ENCODE results near the gene PRICKLE1. TPM values are rescaled to one million over a fixed set of nuclear protein-coding genes. Genes with fewer than 3 reads are reported as not detected.

Gene PRICKLE1
- total RNA-seq, 1 donor from 2014 or later, result 9.4 TPM

DNA sequence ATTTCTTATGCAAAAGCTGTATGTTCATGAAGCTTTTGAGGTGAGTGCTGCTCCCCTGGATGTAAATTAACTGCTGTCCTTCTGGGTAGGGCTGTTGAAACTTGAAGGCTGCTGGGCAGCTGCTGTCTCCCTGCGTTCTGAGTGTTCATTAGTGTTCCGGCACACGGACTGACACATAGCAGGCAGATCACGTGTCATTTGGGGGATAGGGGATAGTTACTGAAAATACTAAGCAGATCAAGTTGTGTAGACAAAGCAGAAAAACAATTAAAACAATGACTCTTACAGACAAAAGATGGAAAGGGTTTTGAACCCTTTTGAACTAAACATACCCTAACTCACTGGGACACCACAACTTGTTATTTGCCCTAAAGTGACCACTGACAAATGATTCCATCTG is 82.5 kb downstream of the PRICKLE1 start:
- Mint-ChIP-seq H3K9me3 (no peaks in the 10 kb centered on the region), H3K4me1 (peaks cover 32% of the 10 kb centered on the region), H3K4me3 (no peak overlapping the region), H3K36me3 (ENCODE audit: low read depth) (no peaks in the 10 kb centered on the region), H3K27ac (ENCODE audit: unreplicated experiment) (no peak overlapping the region), H3K27me3 (ENCODE audit: low read depth) (no peaks in the 10 kb centered on the region)
- DNase-seq (ENCODE audit: low read depth, low spot score), result no peak
- TF ChIP-seq, protein P1, sequence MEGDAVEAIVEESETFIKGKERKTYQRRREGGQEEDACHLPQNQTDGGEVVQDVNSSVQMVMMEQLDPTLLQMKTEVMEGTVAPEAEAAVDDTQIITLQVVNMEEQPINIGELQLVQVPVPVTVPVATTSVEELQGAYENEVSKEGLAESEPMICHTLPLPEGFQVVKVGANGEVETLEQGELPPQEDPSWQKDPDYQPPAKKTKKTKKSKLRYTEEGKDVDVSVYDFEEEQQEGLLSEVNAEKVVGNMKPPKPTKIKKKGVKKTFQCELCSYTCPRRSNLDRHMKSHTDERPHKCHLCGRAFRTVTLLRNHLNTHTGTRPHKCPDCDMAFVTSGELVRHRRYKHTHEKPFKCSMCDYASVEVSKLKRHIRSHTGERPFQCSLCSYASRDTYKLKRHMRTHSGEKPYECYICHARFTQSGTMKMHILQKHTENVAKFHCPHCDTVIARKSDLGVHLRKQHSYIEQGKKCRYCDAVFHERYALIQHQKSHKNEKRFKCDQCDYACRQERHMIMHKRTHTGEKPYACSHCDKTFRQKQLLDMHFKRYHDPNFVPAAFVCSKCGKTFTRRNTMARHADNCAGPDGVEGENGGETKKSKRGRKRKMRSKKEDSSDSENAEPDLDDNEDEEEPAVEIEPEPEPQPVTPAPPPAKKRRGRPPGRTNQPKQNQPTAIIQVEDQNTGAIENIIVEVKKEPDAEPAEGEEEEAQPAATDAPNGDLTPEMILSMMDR (conservative IDR thresholded peaks at IDR 0.05), result no peak

DNA sequence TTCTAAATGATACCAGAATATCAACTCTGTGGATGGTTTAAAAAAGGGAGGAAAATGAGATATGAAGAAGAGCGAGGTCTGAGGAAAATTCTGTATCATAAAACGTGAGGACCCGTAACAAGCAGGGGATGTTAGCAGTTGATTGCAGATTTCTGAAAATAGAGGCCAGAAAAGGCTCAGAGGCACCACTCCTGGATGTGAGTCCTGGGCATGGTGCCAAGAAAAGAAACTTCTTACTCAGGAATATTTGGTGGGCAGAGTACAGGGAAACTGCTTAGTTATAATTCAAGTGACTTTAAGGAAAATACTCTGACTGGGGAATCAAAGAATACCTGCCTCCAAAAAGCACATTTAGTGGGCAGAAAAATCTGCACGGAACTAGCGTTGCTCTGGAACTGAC is 85.5 kb downstream of the PRICKLE1 start:
- H3K27me3 Mint-ChIP-seq (ENCODE audit: low read depth), result no peaks in the 10 kb centered on the region
- DNase-seq (ENCODE audit: low read depth, low spot score), result no peak
- no peaks in the 10 kb centered on the region for H3K9me3 Mint-ChIP-seq
- H3K4me1 Mint-ChIP-seq, result peaks cover 11% of the 10 kb centered on the region
- no peak overlapping the region for H3K4me3 Mint-ChIP-seq
- no peaks in the 10 kb centered on the region for H3K36me3 Mint-ChIP-seq (ENCODE audit: low read depth)
- TF ChIP-seq, protein P1 (conservative IDR thresholded peaks at IDR 0.05), result no peak
- H3K27ac Mint-ChIP-seq (ENCODE audit: unreplicated experiment), result no peak overlapping the region

DNA sequence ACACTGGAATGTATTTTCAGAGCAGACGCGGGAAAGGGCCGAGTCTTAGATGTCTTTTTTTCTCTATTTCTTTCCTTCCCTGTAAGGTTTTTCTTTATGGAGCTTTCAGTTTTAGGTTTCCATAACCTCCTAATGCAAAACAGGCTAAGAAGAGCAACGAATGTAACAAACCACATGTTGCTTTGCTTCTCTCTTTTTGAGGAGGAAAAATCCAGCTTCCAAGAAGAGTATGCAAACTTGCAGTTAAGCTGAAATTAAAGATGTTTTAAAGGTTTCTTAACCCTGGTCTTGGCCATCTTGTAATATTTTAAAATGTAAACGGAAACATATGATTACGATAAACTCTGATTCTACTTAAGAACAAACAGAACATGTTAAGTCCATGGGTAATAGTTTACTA is 86.9 kb downstream of the PRICKLE1 start:
- Mint-ChIP-seq H3K27ac (ENCODE audit: unreplicated experiment) (no peak overlapping the region), H3K36me3 (ENCODE audit: low read depth) (no peaks in the 10 kb centered on the region), H3K27me3 (ENCODE audit: low read depth) (no peaks in the 10 kb centered on the region), H3K9me3 (no peaks in the 10 kb centered on the region), H3K4me1 (peaks cover 9% of the 10 kb centered on the region), H3K4me3 (no peak overlapping the region)
- no peak for DNase-seq (ENCODE audit: low read depth, low spot score)
- TF ChIP-seq, protein P1 (conservative IDR thresholded peaks at IDR 0.05), result no peak

DNA sequence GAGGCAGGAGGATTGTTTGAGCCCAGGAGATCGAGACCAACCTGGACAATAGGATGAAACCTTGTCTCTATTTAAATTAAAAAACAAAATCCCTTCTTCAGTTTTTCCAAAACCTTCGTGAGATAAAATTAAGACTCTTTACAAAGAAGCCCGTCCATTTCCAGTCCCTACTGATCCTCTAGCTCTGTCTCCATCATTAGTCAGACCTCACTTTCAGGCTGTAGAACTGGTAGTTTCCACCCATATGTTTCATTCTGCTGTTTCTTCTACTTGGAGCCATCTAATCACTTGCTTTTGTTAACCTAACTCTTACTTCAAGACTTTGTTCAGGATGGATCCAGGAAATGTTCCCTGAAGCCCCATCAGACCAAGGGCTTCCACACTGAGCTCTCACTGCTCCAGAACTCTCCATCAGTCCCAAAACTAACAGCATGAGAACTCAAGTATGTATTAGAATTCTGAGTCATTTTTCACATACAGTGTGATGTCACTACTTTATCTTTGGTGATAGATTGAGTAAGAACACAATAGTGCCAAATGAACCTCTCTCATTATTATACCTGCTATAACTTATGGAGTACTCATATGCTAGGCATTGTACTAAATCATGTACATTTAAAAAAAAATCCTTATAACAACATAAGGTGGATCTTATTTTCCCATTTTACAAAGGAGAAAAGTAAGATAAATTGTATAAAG is 90.8 kb downstream of the PRICKLE1 start:
- H3K36me3 Mint-ChIP-seq (ENCODE audit: low read depth), result no peaks in the 10 kb centered on the region
- no peak overlapping the region for H3K4me3 Mint-ChIP-seq
- DNase-seq (ENCODE audit: low read depth, low spot score), result no peak
- H3K27me3 Mint-ChIP-seq (ENCODE audit: low read depth), result no peaks in the 10 kb centered on the region
- no peak overlapping the region for H3K27ac Mint-ChIP-seq (ENCODE audit: unreplicated experiment)
- TF ChIP-seq, protein P1 (conservative IDR thresholded peaks at IDR 0.05), result no peak
- H3K9me3 Mint-ChIP-seq, result no peaks in the 10 kb centered on the region
- no peaks in the 10 kb centered on the region for H3K4me1 Mint-ChIP-seq

DNA sequence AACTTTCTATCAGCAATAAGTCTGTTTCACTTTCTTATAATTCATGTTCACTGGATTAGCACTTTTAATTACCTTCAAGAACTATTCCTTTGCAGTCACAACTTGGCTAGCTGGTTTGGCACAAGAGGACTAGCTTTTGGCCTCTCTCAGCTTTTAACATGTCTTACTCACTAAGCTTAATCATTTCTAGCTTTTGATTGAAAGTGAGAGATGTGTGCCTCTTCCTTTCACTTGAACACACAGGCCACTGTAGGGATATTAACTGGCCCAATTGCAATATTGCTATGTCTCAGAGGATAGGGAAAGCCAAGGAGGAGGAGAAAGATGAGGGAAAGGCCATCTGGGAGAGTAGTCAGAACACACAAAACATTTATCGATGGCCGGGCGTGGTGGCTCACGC is 92.7 kb downstream of the PRICKLE1 start:
- no peak overlapping the region for H3K4me3 Mint-ChIP-seq
- H3K27ac Mint-ChIP-seq (ENCODE audit: unreplicated experiment), result no peak overlapping the region
- no peaks in the 10 kb centered on the region for H3K36me3 Mint-ChIP-seq (ENCODE audit: low read depth)
- DNase-seq (ENCODE audit: low read depth, low spot score), result no peak
- TF ChIP-seq, protein P1 (conservative IDR thresholded peaks at IDR 0.05), result no peak
- H3K27me3 Mint-ChIP-seq (ENCODE audit: low read depth), result no peaks in the 10 kb centered on the region
- H3K9me3 Mint-ChIP-seq, result no peaks in the 10 kb centered on the region
- H3K4me1 Mint-ChIP-seq, result no peaks in the 10 kb centered on the region
